Measurements from ENCODE around the gene WASHC2C.
"Not testable (repeated sequence)": the region's sequence is repeated elsewhere in the genome, so short reads cannot be mapped to it uniquely, and the experiment has no call there.

WASHC2C gene

GRCh38 chr10:45812959-45813358 lies 85.9 kb downstream of the WASHC2C start:
- not testable (repeated sequence) for H3K18ac ChIP-seq (ENCODE audit: low read depth in 1 of 2, low read length in 2 of 2); H4K8ac ChIP-seq (ENCODE audit: low read length); H4K91ac ChIP-seq (ENCODE audit: low read length); H2BK120ac ChIP-seq (ENCODE audit: low read depth, low read length); H2AK5ac ChIP-seq (ENCODE audit: low read length, severe bottlenecking); H3K79me1 ChIP-seq (replicated peaks; ENCODE audit: low read length, poor library complexity, severe bottlenecking); H3K4me1 ChIP-seq (ENCODE audit: control insufficient read depth, insufficient read depth, low read depth, low read length); H2BK12ac ChIP-seq (ENCODE audit: low read length in 2 of 2); H2AFZ ChIP-seq (ENCODE audit: low read depth, low read length); H2BK15ac ChIP-seq (ENCODE audit: low read depth, poor library complexity, severe bottlenecking); H3K23ac ChIP-seq (ENCODE audit: low read length in 2 of 2); H2BK5ac ChIP-seq (ENCODE audit: low read depth, low read length, poor library complexity, severe bottlenecking); H3K9me3 ChIP-seq (ENCODE audit: control insufficient read depth, low read length); H3K27ac ChIP-seq (ENCODE audit: low read length, poor library complexity, severe bottlenecking); H3K4me2 ChIP-seq (ENCODE audit: low read length, poor library complexity, severe bottlenecking); H3K27me3 ChIP-seq (ENCODE audit: control insufficient read depth in 1 of 2, insufficient read depth in 1 of 2, low read length in 2 of 2); H3K36me3 ChIP-seq (ENCODE audit: control insufficient read depth in 1 of 2, insufficient read depth in 2 of 2, low read depth in 1 of 2, low read length in 2 of 2); H3K4me3 ChIP-seq (ENCODE audit: insufficient read depth in 1 of 2, low read depth in 1 of 2, low read length in 2 of 2); H3K9ac ChIP-seq (ENCODE audit: low read length); DNase-seq; H3K4ac ChIP-seq (ENCODE audit: low read depth in 1 of 2, low read length in 2 of 2); H3K14ac ChIP-seq (ENCODE audit: low read length in 2 of 2)
- WGBS = 95% methylated on average over 13 of the region's 13 CpGs

- Histone ChIP-seq H3K9me3 (ENCODE audit: control insufficient read depth, low read length) (peaks cover 15% of the 10 kb centered on the region), H3K27ac (ENCODE audit: low read length, poor library complexity, severe bottlenecking) (peak overlapping the region; percentile 63)
- H3K9ac ChIP-seq (ENCODE audit: low read length); H3K4ac ChIP-seq (ENCODE audit: low read depth in 1 of 2, low read length in 2 of 2); H2BK15ac ChIP-seq (ENCODE audit: low read depth, poor library complexity, severe bottlenecking); H3K18ac ChIP-seq (ENCODE audit: low read depth in 1 of 2, low read length in 2 of 2); H3K27me3 ChIP-seq (ENCODE audit: control insufficient read depth in 1 of 2, insufficient read depth in 1 of 2, low read length in 2 of 2); H4K8ac ChIP-seq (ENCODE audit: low read length); H2AK5ac ChIP-seq (ENCODE audit: low read length, severe bottlenecking); H2BK120ac ChIP-seq (ENCODE audit: low read depth, low read length); H3K14ac ChIP-seq (ENCODE audit: low read length in 2 of 2); H2AFZ ChIP-seq (ENCODE audit: low read depth, low read length); H3K4me1 ChIP-seq (ENCODE audit: control insufficient read depth, insufficient read depth, low read depth, low read length); H4K91ac ChIP-seq (ENCODE audit: low read length); H3K36me3 ChIP-seq (ENCODE audit: control insufficient read depth in 1 of 2, insufficient read depth in 2 of 2, low read depth in 1 of 2, low read length in 2 of 2); H3K79me1 ChIP-seq (replicated peaks; ENCODE audit: low read length, poor library complexity, severe bottlenecking); H2BK12ac ChIP-seq (ENCODE audit: low read length in 2 of 2); H2BK5ac ChIP-seq (ENCODE audit: low read depth, low read length, poor library complexity, severe bottlenecking); H3K4me3 ChIP-seq (ENCODE audit: insufficient read depth in 1 of 2, low read depth in 1 of 2, low read length in 2 of 2); H3K23ac ChIP-seq (ENCODE audit: low read length in 2 of 2); H3K4me2 ChIP-seq (ENCODE audit: low read length, poor library complexity, severe bottlenecking): not testable (repeated sequence)
- peak; percentile 27 for DNase-seq
- WGBS = 100% methylated on average over 3 of the region's 4 CpGs
Measured at GRCh38 chr10:45814146-45814545, 87.1 kb downstream of the WASHC2C start.

- no peaks in the 10 kb centered on the region for H3K36me3 ChIP-seq (ENCODE audit: control insufficient read depth in 1 of 2, insufficient read depth in 2 of 2, low read depth in 1 of 2, low read length in 2 of 2)
- H2BK5ac ChIP-seq (ENCODE audit: low read depth, low read length, poor library complexity, severe bottlenecking) = no peak overlapping the region
- H2AFZ ChIP-seq (ENCODE audit: low read depth, low read length) = no peak overlapping the region
- no peak overlapping the region for H2BK120ac ChIP-seq (ENCODE audit: low read depth, low read length)
- H2BK12ac ChIP-seq (ENCODE audit: low read length in 2 of 2) = no peak overlapping the region
- no peak overlapping the region for H2BK15ac ChIP-seq (ENCODE audit: low read depth, poor library complexity, severe bottlenecking)
- H3K79me1 ChIP-seq (replicated peaks; ENCODE audit: low read length, poor library complexity, severe bottlenecking) = no peaks in the 10 kb centered on the region
- no peak overlapping the region for H2AK5ac ChIP-seq (ENCODE audit: low read length, severe bottlenecking)
- no peaks in the 10 kb centered on the region for H3K27me3 ChIP-seq (ENCODE audit: control insufficient read depth in 1 of 2, insufficient read depth in 1 of 2, low read length in 2 of 2)
- H3K23ac ChIP-seq (ENCODE audit: low read length in 2 of 2) = no peak overlapping the region
- no peak overlapping the region for H4K8ac ChIP-seq (ENCODE audit: low read length)
- H4K91ac ChIP-seq (ENCODE audit: low read length) = no peak overlapping the region
- 90% methylated on average over 7 of the region's 7 CpGs for WGBS
- H3K4me1 ChIP-seq (ENCODE audit: control insufficient read depth, insufficient read depth, low read depth, low read length) = peaks cover 3% of the 10 kb centered on the region
- H3K14ac ChIP-seq (ENCODE audit: low read length in 2 of 2) = no peak overlapping the region
- no peak overlapping the region for H3K4ac ChIP-seq (ENCODE audit: low read depth in 1 of 2, low read length in 2 of 2)
- no peak for DNase-seq
- H3K9ac ChIP-seq (ENCODE audit: low read length) = no peak overlapping the region
- peaks cover 15% of the 10 kb centered on the region for H3K9me3 ChIP-seq (ENCODE audit: control insufficient read depth, low read length)
- H3K4me3 ChIP-seq (ENCODE audit: insufficient read depth in 1 of 2, low read depth in 1 of 2, low read length in 2 of 2) = no peak overlapping the region
- no peak overlapping the region for H3K18ac ChIP-seq (ENCODE audit: low read depth in 1 of 2, low read length in 2 of 2)
- no peak overlapping the region for H3K27ac ChIP-seq (ENCODE audit: low read length, poor library complexity, severe bottlenecking)
- H3K4me2 ChIP-seq (ENCODE audit: low read length, poor library complexity, severe bottlenecking) = no peak overlapping the region
Measured at GRCh38 chr10:45817130-45817859, 90.2 kb downstream of the WASHC2C start.

- Histone ChIP-seq H2AK5ac (ENCODE audit: low read length, severe bottlenecking) (no peak overlapping the region), H3K4me2 (ENCODE audit: low read length, poor library complexity, severe bottlenecking) (no peak overlapping the region), H3K4me1 (ENCODE audit: control insufficient read depth, insufficient read depth, low read depth, low read length) (peaks cover 3% of the 10 kb centered on the region), H4K91ac (ENCODE audit: low read length) (no peak overlapping the region), H2AFZ (ENCODE audit: low read depth, low read length) (no peak overlapping the region), H3K14ac (ENCODE audit: low read length in 2 of 2) (no peak overlapping the region), H3K79me1 (replicated peaks; ENCODE audit: low read length, poor library complexity, severe bottlenecking) (no peaks in the 10 kb centered on the region), H2BK12ac (ENCODE audit: low read length in 2 of 2) (no peak overlapping the region), H4K8ac (ENCODE audit: low read length) (no peak overlapping the region), H3K23ac (ENCODE audit: low read length in 2 of 2) (no peak overlapping the region), H3K27ac (ENCODE audit: low read length, poor library complexity, severe bottlenecking) (no peak overlapping the region), H2BK5ac (ENCODE audit: low read depth, low read length, poor library complexity, severe bottlenecking) (no peak overlapping the region), H3K9me3 (ENCODE audit: control insufficient read depth, low read length) (peaks cover 15% of the 10 kb centered on the region), H3K36me3 (ENCODE audit: control insufficient read depth in 1 of 2, insufficient read depth in 2 of 2, low read depth in 1 of 2, low read length in 2 of 2) (no peaks in the 10 kb centered on the region), H3K18ac (ENCODE audit: low read depth in 1 of 2, low read length in 2 of 2) (no peak overlapping the region), H3K4me3 (ENCODE audit: insufficient read depth in 1 of 2, low read depth in 1 of 2, low read length in 2 of 2) (no peak overlapping the region), H2BK120ac (ENCODE audit: low read depth, low read length) (no peak overlapping the region), H2BK15ac (ENCODE audit: low read depth, poor library complexity, severe bottlenecking) (no peak overlapping the region), H3K9ac (ENCODE audit: low read length) (no peak overlapping the region), H3K27me3 (ENCODE audit: control insufficient read depth in 1 of 2, insufficient read depth in 1 of 2, low read length in 2 of 2) (no peaks in the 10 kb centered on the region), H3K4ac (ENCODE audit: low read depth in 1 of 2, low read length in 2 of 2) (no peak overlapping the region)
- WGBS = 94% methylated on average over 3 of the region's 3 CpGs
- DNase-seq = no peak
Measured at GRCh38 chr10:45817912-45818311, 90.8 kb downstream of the WASHC2C start.
